ENCODE results near the gene ARL14.

DNA sequence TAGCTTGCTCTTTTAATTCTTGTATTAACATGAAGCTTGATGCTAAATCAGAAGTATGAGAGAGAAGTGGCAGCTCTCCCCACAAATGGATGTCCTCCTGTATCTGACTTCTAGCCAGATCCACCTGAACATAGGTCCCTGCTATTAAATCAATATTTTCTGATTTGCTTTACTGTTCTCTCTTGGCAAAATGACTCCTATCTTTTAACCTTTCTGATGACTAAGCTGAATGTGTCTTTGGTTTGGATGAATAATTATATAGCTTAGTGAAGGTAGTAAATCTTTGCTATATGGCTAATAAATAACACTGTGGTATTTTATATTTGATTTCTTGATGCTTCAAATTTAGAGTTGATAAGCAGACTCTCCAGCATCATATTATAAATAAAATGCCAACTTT, 28.3 kb upstream of the ARL14 start:
- TF ChIP-seq, protein P1, sequence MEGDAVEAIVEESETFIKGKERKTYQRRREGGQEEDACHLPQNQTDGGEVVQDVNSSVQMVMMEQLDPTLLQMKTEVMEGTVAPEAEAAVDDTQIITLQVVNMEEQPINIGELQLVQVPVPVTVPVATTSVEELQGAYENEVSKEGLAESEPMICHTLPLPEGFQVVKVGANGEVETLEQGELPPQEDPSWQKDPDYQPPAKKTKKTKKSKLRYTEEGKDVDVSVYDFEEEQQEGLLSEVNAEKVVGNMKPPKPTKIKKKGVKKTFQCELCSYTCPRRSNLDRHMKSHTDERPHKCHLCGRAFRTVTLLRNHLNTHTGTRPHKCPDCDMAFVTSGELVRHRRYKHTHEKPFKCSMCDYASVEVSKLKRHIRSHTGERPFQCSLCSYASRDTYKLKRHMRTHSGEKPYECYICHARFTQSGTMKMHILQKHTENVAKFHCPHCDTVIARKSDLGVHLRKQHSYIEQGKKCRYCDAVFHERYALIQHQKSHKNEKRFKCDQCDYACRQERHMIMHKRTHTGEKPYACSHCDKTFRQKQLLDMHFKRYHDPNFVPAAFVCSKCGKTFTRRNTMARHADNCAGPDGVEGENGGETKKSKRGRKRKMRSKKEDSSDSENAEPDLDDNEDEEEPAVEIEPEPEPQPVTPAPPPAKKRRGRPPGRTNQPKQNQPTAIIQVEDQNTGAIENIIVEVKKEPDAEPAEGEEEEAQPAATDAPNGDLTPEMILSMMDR (IDR thresholded peaks at IDR 0.05), result no peak
- no peak for TF ChIP-seq POLR2A (IDR thresholded peaks at IDR 0.05)

Measured in thyroid gland (tissue), 4 donors.